Fibroblast of skin of left biceps (primary cell): ENCODE results near the gene TARP.
"Not testable (repeated sequence)": the region's sequence is repeated elsewhere in the genome, so short reads cannot be mapped to it uniquely, and the experiment has no call there.

ENCODE experiments used
- DNase-seq, 2 experiments: peaks; one replicate each; pipeline ENCODE4 v3.0.0-alpha.2; 2013; ENCODE audit warnings: low read depth in 2 of 2

Gene TARP

GRCh38 chr7:38299275-38299931, 26.0 kb upstream of the TARP start:
- no peak for DNase-seq

- no peak for DNase-seq
These were observed 22.8 kb upstream of the TARP start for GRCh38 chr7:38296059-38296857.

GRCh38 chr7:38294926-38295325, 21.5 kb upstream of the TARP start:
- no peak for DNase-seq

GRCh38 chr7:38292442-38292841, 19.0 kb upstream of the TARP start:
- no peak for DNase-seq

GRCh38 chr7:38291650-38292049, 18.2 kb upstream of the TARP start:
- DNase-seq: no peak

GRCh38 chr7:38291117-38291647, 17.7 kb upstream of the TARP start:
- DNase-seq: no peak

GRCh38 chr7:38284553-38284952, 11.1 kb upstream of the TARP start:
- no peak for DNase-seq

GRCh38 chr7:38283809-38284208, 10.4 kb upstream of the TARP start:
- no peak for DNase-seq

GRCh38 chr7:38283107-38283506, 9.7 kb upstream of the TARP start:
- DNase-seq: no peak

- DNase-seq: no peak
These were observed 8.6 kb upstream of the TARP start for GRCh38 chr7:38282081-38282480.

GRCh38 chr7:38281266-38281665, 7.8 kb upstream of the TARP start:
- DNase-seq: no peak

GRCh38 chr7:38280707-38281106, 7.3 kb upstream of the TARP start:
- no peak for DNase-seq

- DNase-seq: no peak
These were observed 6.6 kb upstream of the TARP start for GRCh38 chr7:38280000-38280399.

GRCh38 chr7:38276096-38276877, 2.9 kb upstream of the TARP start:
- DNase-seq: no peak

GRCh38 chr7:38274927-38275620, 1.6 kb upstream of the TARP start:
- DNase-seq: no peak

- no peak for DNase-seq
These were observed 1.1 kb upstream of the TARP start for GRCh38 chr7:38274486-38274885.

- DNase-seq: not testable (repeated sequence)
These were observed 3.0 kb downstream of the TARP start for GRCh38 chr7:38270405-38270804.

- DNase-seq: not testable (repeated sequence)
These were observed 3.6 kb downstream of the TARP start for GRCh38 chr7:38269704-38270346.

- DNase-seq: not testable (repeated sequence)
These were observed 7.5 kb downstream of the TARP start for GRCh38 chr7:38265958-38266357.

- DNase-seq: not testable (repeated sequence)
These were observed 8.8 kb downstream of the TARP start for GRCh38 chr7:38264602-38265001.

- DNase-seq: not testable (repeated sequence)
These were observed 10.2 kb downstream of the TARP start for GRCh38 chr7:38263274-38263673.
